GM23338 (cell line): Measurements from ENCODE around the gene AQP4. TPM values are rescaled to one million over a fixed set of nuclear protein-coding genes. Genes with fewer than 3 reads are reported as not detected.

Source experiments
- ATAC-seq: fragments of 200-7000 bp; cut with Tn5 transposase; 3 replicates; pipeline ENCODE4 v1.9.1; 2020
- DNase-seq: peaks from one replicate; pipeline ENCODE4 v3.0.0-alpha.2; 2015; ENCODE audit warnings: low spot score
- H2AFZ ChIP-seq: fragments of 200-600 bp; sonication (generic); 2 replicates; pipeline ENCODE4 v1.8.0; 2016; ENCODE audit warnings: antibody characterized with exemption, mild to moderate bottlenecking, moderate library complexity
- H3F3A ChIP-seq: fragments of 200-600 bp; sonication (generic); replicated peaks from 2 replicates; pipeline ENCODE4 v1.8.0; 2017; ENCODE audit warnings: antibody characterized with exemption, mixed run types, low read depth
- H3K27ac ChIP-seq: fragments of 200-600 bp; sonication (generic); 2 replicates; pipeline ENCODE4 v1.6.1; 2016; ENCODE audit warnings: low read depth
- H3K27me3 ChIP-seq: fragments of 200-600 bp; sonication (generic); 2 replicates; pipeline ENCODE4 v1.8.0; 2016; ENCODE audit warnings: mild to moderate bottlenecking, mixed run types, moderate library complexity; ENCODE audit not compliant: insufficient read depth
- H3K36me3 ChIP-seq: fragments of 200-600 bp; sonication (generic); 2 replicates; pipeline ENCODE4 v1.8.0; 2016; ENCODE audit warnings: mild to moderate bottlenecking; ENCODE audit not compliant: insufficient read depth
- H3K4me1 ChIP-seq: fragments of 200-600 bp; sonication (generic); 2 replicates; pipeline ENCODE4 v1.8.0; 2016; ENCODE audit warnings: mild to moderate bottlenecking, moderate library complexity; ENCODE audit not compliant: insufficient read depth
- H3K4me2 ChIP-seq: fragments of 200-600 bp; sonication (generic); 2 replicates; pipeline ENCODE4 v1.7.1; 2017; ENCODE audit warnings: mixed run types
- H3K4me3 ChIP-seq: fragments of 200-600 bp; sonication (generic); 2 replicates; pipeline ENCODE4 v1.6.1; 2016; ENCODE audit warnings: mixed run types
- H3K79me2 ChIP-seq: fragments of 200-600 bp; sonication (generic); replicated peaks from 2 replicates; pipeline ENCODE4 v1.8.0; 2017; ENCODE audit warnings: mild to moderate bottlenecking; ENCODE audit not compliant: insufficient read depth
- H3K9me2 ChIP-seq: fragments of 200-600 bp; sonication (generic); 2 replicates; pipeline ENCODE4 v1.8.0; 2017; ENCODE audit not compliant: insufficient read depth
- H4K20me1 ChIP-seq: fragments of 200-600 bp; sonication (generic); replicated peaks from 2 replicates; pipeline ENCODE4 v1.8.0; 2017; ENCODE audit warnings: mild to moderate bottlenecking; ENCODE audit not compliant: insufficient read depth
- H3K27ac Mint-ChIP-seq: 2 replicates; pipeline ENCODE4 v1.8.0; 2020; ENCODE audit warnings: inconsistent platforms, mild to moderate bottlenecking, moderate library complexity, mixed read lengths
- H3K27me3 Mint-ChIP-seq: 3 replicates; pipeline ENCODE4 v1.8.0; 2022; ENCODE audit warnings: low read depth, mild to moderate bottlenecking, moderate library complexity, mixed read lengths, inconsistent platforms; ENCODE audit not compliant: insufficient read depth, poor library complexity
- H3K36me3 Mint-ChIP-seq: 3 replicates; pipeline ENCODE4 v1.8.0; 2021; ENCODE audit warnings: low read depth, mild to moderate bottlenecking, inconsistent platforms, moderate library complexity, mixed read lengths
- H3K4me1 Mint-ChIP-seq: 3 replicates; pipeline ENCODE4 v1.8.0; 2020; ENCODE audit warnings: mild to moderate bottlenecking, inconsistent platforms, mixed read lengths
- H3K4me3 Mint-ChIP-seq: 3 replicates; pipeline ENCODE4 v1.8.0; 2021; ENCODE audit warnings: moderate library complexity, mild to moderate bottlenecking, inconsistent platforms, mixed read lengths
- H3K9me3 Mint-ChIP-seq: 3 replicates; pipeline ENCODE4 v1.8.0; 2020; ENCODE audit warnings: moderate library complexity, mild to moderate bottlenecking, inconsistent platforms, mixed read lengths
- EZH2 ChIP-seq: fragments of 200-600 bp; sonication (generic); IDR thresholded peaks from one replicate; pipeline ENCODE4 v1.8.0; 2017; ENCODE audit warnings: antibody characterized with exemption, mild to moderate bottlenecking, low read depth; ENCODE audit not compliant: unreplicated experiment
- JUNB ChIP-seq: IDR thresholded peaks from one replicate; pipeline ENCODE4 v1.6.1; 2016; ENCODE audit warnings: antibody characterized with exemption; ENCODE audit not compliant: unreplicated experiment
- STAT1 ChIP-seq: IDR thresholded peaks from one replicate; pipeline ENCODE4 v1.6.1; 2016; ENCODE audit warnings: antibody characterized with exemption; ENCODE audit not compliant: unreplicated experiment
- polyA plus RNA-seq: library from polyadenylated mRNA; unstranded; fragments of >200 nt; fragmentation: Nextera tagmentation; extraction: Ambion mirVana; gene quantifications from 2 replicates; pipeline ENCODE4 v1.2.1, GENCODE V29; 2016
- total RNA-seq: library from RNA; depleted of rRNA; stranded (reverse); fragments of >200 nt; shearing (Covaris generic); gene quantifications from 2 replicates; pipeline ENCODE4 v1.2.3, GENCODE V29; 2014
- TF ChIP-seq, protein P1 (sequence below): fragments of 250-450 bp; sonication (Bioruptor Pico); IDR thresholded peaks from 2 replicates; pipeline ENCODE4 v1.5.0; 2020; ENCODE audit warnings: mild to moderate bottlenecking, moderate library complexity
- TF ChIP-seq, protein P2 (sequence below), 2 experiments: fragments of 200-600 bp in 1 of 2; sonication (generic) in 1 of 2; conservative IDR thresholded peaks; 2 replicates each; pipeline versions ENCODE4 v1.5.1 to v1.6.1; 2016 to 2017; ENCODE audit warnings: antibody characterized with exemption in 2 of 2, low read depth in 2 of 2, mild to moderate bottlenecking in 2 of 2, moderate library complexity in 1 of 2
- TF ChIP-seq, protein P3 (sequence below): IDR thresholded peaks from 2 replicates; pipeline ENCODE4 v1.6.1; 2016; ENCODE audit warnings: antibody characterized with exemption

AQP4 gene
- total and polyA plus RNA-seq, 2 experiments from 2014 or later: 1.1 to 3.8 TPM

DNA sequence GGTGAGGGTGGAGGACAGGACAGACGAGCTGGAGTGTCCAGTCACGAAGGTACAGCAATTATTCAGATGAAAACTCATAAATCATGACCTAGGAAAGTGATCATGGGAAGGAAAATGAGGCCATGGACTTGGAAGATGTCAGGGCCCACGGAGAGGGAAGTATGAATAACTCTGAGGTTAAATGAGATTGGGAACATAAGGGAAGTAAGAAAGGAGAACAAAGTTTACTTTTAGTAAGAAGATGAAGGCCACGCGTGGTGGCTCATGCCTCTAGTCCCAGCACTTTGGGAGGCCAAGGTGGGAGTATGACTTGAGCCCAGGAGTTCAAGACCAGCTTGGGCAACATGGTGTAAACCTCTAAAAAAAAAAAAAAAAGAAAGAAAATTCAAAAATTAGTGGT lies 56.2 kb downstream of the AQP4 start (continued):
- TF ChIP-seq, protein P1, sequence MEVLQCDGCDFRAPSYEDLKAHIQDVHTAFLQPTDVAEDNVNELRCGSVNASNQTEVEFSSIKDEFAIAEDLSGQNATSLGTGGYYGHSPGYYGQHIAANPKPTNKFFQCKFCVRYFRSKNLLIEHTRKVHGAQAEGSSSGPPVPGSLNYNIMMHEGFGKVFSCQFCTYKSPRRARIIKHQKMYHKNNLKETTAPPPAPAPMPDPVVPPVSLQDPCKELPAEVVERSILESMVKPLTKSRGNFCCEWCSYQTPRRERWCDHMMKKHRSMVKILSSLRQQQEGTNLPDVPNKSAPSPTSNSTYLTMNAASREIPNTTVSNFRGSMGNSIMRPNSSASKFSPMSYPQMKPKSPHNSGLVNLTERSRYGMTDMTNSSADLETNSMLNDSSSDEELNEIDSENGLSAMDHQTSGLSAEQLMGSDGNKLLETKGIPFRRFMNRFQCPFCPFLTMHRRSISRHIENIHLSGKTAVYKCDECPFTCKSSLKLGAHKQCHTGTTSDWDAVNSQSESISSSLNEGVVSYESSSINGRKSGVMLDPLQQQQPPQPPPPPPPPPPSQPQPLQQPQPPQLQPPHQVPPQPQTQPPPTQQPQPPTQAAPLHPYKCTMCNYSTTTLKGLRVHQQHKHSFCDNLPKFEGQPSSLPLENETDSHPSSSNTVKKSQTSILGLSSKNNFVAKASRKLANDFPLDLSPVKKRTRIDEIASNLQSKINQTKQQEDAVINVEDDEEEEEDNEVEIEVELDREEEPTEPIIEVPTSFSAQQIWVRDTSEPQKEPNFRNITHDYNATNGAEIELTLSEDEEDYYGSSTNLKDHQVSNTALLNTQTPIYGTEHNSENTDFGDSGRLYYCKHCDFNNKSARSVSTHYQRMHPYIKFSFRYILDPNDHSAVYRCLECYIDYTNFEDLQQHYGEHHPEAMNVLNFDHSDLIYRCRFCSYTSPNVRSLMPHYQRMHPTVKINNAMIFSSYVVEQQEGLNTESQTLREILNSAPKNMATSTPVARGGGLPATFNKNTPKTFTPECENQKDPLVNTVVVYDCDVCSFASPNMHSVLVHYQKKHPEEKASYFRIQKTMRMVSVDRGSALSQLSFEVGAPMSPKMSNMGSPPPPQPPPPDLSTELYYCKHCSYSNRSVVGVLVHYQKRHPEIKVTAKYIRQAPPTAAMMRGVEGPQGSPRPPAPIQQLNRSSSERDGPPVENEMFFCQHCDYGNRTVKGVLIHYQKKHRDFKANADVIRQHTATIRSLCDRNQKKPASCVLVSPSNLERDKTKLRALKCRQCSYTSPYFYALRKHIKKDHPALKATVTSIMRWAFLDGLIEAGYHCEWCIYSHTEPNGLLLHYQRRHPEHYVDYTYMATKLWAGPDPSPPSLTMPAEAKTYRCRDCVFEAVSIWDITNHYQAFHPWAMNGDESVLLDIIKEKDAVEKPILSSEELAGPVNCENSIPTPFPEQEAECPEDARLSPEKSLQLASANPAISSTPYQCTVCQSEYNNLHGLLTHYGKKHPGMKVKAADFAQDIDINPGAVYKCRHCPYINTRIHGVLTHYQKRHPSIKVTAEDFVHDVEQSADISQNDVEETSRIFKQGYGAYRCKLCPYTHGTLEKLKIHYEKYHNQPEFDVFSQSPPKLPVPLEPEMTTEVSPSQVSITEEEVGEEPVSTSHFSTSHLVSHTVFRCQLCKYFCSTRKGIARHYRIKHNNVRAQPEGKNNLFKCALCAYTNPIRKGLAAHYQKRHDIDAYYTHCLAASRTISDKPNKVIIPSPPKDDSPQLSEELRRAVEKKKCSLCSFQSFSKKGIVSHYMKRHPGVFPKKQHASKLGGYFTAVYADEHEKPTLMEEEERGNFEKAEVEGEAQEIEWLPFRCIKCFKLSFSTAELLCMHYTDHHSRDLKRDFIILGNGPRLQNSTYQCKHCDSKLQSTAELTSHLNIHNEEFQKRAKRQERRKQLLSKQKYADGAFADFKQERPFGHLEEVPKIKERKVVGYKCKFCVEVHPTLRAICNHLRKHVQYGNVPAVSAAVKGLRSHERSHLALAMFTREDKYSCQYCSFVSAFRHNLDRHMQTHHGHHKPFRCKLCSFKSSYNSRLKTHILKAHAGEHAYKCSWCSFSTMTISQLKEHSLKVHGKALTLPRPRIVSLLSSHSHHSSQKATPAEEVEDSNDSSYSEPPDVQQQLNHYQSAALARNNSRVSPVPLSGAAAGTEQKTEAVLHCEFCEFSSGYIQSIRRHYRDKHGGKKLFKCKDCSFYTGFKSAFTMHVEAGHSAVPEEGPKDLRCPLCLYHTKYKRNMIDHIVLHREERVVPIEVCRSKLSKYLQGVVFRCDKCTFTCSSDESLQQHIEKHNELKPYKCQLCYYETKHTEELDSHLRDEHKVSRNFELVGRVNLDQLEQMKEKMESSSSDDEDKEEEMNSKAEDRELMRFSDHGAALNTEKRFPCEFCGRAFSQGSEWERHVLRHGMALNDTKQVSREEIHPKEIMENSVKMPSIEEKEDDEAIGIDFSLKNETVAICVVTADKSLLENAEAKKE (CRISPR knock-in tag): no peak

DNA sequence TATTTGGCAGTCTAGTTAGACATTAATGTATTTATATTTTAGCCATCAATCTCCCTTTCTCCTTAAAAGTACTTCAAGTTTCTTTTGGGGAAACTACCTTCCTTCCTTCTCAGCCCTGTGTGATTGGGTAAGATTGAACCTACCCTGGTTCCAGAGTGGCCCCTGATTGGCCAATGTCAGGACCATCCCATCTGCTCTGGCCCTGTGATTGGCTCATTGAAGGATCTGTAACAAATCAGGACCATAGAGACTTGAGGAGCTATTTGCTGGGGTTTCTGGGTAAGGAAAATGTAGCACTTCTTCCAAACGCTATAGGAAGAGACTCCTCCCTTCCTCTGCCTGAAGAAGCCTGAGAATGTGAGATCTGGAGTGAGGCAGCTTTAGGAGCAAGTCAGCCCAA lies 59.3 kb downstream of the AQP4 start:
- no peaks in the 10 kb centered on the region for H3F3A ChIP-seq
- no peak overlapping the region for H3K4me3 Mint-ChIP-seq
- peaks cover 7% of the 10 kb centered on the region; the same call in 2 of the 3 replicates for H3K4me1 Mint-ChIP-seq
- peaks cover 6% of the 10 kb centered on the region; the same call in 1 of the 2 replicates for H3K9me2 ChIP-seq
- peak; percentile 18 for DNase-seq
- H3K36me3 Mint-ChIP-seq: no peaks in the 10 kb centered on the region; the same call in 2 of the 3 replicates
- H4K20me1 ChIP-seq: no peaks in the 10 kb centered on the region
- no peak overlapping the region for H3K27ac Mint-ChIP-seq
- H3K27me3 ChIP-seq: no peaks in the 10 kb centered on the region
- no peak for ATAC-seq
- H3K4me3 ChIP-seq: no peak overlapping the region
- H2AFZ ChIP-seq: peak overlapping the region; percentile 53; the same call in 1 of the 2 replicates
- no peaks in the 10 kb centered on the region for H3K27me3 Mint-ChIP-seq
- no peaks in the 10 kb centered on the region for H3K4me1 ChIP-seq
- no peaks in the 10 kb centered on the region for H3K79me2 ChIP-seq
- H3K27ac ChIP-seq: no peak overlapping the region
- H3K9me3 Mint-ChIP-seq: no peaks in the 10 kb centered on the region; the same call in 2 of the 3 replicates
- H3K4me2 ChIP-seq: no peak overlapping the region
- no peaks in the 10 kb centered on the region for H3K36me3 ChIP-seq
- no peak for TF ChIP-seq EZH2
- no peak for TF ChIP-seq STAT1
- TF ChIP-seq JUNB: no peak
- TF ChIP-seq, protein P2, sequence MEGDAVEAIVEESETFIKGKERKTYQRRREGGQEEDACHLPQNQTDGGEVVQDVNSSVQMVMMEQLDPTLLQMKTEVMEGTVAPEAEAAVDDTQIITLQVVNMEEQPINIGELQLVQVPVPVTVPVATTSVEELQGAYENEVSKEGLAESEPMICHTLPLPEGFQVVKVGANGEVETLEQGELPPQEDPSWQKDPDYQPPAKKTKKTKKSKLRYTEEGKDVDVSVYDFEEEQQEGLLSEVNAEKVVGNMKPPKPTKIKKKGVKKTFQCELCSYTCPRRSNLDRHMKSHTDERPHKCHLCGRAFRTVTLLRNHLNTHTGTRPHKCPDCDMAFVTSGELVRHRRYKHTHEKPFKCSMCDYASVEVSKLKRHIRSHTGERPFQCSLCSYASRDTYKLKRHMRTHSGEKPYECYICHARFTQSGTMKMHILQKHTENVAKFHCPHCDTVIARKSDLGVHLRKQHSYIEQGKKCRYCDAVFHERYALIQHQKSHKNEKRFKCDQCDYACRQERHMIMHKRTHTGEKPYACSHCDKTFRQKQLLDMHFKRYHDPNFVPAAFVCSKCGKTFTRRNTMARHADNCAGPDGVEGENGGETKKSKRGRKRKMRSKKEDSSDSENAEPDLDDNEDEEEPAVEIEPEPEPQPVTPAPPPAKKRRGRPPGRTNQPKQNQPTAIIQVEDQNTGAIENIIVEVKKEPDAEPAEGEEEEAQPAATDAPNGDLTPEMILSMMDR (conservative IDR thresholded peaks at IDR 0.05; ENCODE audit: low read depth in 2 of 2): no peak
- TF ChIP-seq, protein P1 (CRISPR knock-in tag): no peak
- TF ChIP-seq, protein P3, sequence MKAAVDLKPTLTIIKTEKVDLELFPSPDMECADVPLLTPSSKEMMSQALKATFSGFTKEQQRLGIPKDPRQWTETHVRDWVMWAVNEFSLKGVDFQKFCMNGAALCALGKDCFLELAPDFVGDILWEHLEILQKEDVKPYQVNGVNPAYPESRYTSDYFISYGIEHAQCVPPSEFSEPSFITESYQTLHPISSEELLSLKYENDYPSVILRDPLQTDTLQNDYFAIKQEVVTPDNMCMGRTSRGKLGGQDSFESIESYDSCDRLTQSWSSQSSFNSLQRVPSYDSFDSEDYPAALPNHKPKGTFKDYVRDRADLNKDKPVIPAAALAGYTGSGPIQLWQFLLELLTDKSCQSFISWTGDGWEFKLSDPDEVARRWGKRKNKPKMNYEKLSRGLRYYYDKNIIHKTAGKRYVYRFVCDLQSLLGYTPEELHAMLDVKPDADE: no peak
